ENCODE results near the gene KLF7.

The KLF7 gene

GRCh38 chr2:207156451-207157161, 9.1 kb downstream of the KLF7 start (continued):
- no peak for TF ChIP-seq ZNF8 (CRISPR knock-in tag; IDR thresholded peaks at IDR 0.05)

GRCh38 chr2:207155516-207156444, 10.0 kb downstream of the KLF7 start:
- TF ChIP-seq ISL1 (CRISPR knock-in tag; IDR thresholded peaks at IDR 0.05) (no peak), CREB5 (CRISPR knock-in tag; IDR thresholded peaks at IDR 0.05; ENCODE audit: low read depth) (no peak), PPARA (CRISPR knock-in tag; IDR thresholded peaks at IDR 0.05; ENCODE audit: borderline replicate concordance) (no peak), ZFP3 (CRISPR knock-in tag; IDR thresholded peaks at IDR 0.05) (no peak), ZNF70 (CRISPR knock-in tag; IDR thresholded peaks at IDR 0.05) (no peak), TOX (CRISPR knock-in tag; IDR thresholded peaks at IDR 0.05; ENCODE audit: borderline replicate concordance) (no peak)
- no peak for ATAC-seq

GRCh38 chr2:207154556-207155510, 10.9 kb downstream of the KLF7 start:
- no peak for TF ChIP-seq ESRRG (CRISPR knock-in tag; IDR thresholded peaks at IDR 0.05)
- no peak for TF ChIP-seq TSHZ2 (CRISPR knock-in tag; IDR thresholded peaks at IDR 0.05)
- TF ChIP-seq GLIS3 (CRISPR knock-in tag; IDR thresholded peaks at IDR 0.05), result no peak
- no peak for TF ChIP-seq CREB5 (CRISPR knock-in tag; IDR thresholded peaks at IDR 0.05; ENCODE audit: low read depth)
- no peak for ATAC-seq

- no peak; the same call in 2 of the 3 replicates for ATAC-seq
- no peak for TF ChIP-seq ZC3H10 (CRISPR knock-in tag; IDR thresholded peaks at IDR 0.05)
- TF ChIP-seq TSHZ2 (CRISPR knock-in tag; IDR thresholded peaks at IDR 0.05), result no peak
- no peak for TF ChIP-seq ZNF565 (CRISPR knock-in tag; conservative IDR thresholded peaks at IDR 0.05; ENCODE audit: low read depth)
- no peak for TF ChIP-seq POU6F1 (CRISPR knock-in tag; IDR thresholded peaks at IDR 0.05; ENCODE audit: borderline replicate concordance, low read depth)
- no peak for TF ChIP-seq PATZ1 (CRISPR knock-in tag; IDR thresholded peaks at IDR 0.05; ENCODE audit: borderline replicate concordance)
- TF ChIP-seq CSRNP3 (CRISPR knock-in tag; IDR thresholded peaks at IDR 0.05), result no peak
- no peak for TF ChIP-seq ISL1 (CRISPR knock-in tag; IDR thresholded peaks at IDR 0.05)
- TF ChIP-seq ZFP3 (CRISPR knock-in tag; IDR thresholded peaks at IDR 0.05), result no peak
- TF ChIP-seq ESRRG (CRISPR knock-in tag; IDR thresholded peaks at IDR 0.05), result no peak
- no peak for TF ChIP-seq ZFP30 (CRISPR knock-in tag; IDR thresholded peaks at IDR 0.05)
- TF ChIP-seq TOX (CRISPR knock-in tag; IDR thresholded peaks at IDR 0.05; ENCODE audit: borderline replicate concordance), result no peak
Measured at GRCh38 chr2:207153266-207153975, 12.3 kb downstream of the KLF7 start.
